Activated CD4-positive, CD25-positive, alpha-beta regulatory T cell treated with anti-CD3 and anti-CD28 coated beads, Interleukin-2, amount 50 U/mL, for 72 hours (primary cell): ENCODE data around the gene LYRM4.

Experiments used
- DNase-seq: peaks from one replicate; pipeline ENCODE4 v3.0.0; 2021

The LYRM4 gene

DNA sequence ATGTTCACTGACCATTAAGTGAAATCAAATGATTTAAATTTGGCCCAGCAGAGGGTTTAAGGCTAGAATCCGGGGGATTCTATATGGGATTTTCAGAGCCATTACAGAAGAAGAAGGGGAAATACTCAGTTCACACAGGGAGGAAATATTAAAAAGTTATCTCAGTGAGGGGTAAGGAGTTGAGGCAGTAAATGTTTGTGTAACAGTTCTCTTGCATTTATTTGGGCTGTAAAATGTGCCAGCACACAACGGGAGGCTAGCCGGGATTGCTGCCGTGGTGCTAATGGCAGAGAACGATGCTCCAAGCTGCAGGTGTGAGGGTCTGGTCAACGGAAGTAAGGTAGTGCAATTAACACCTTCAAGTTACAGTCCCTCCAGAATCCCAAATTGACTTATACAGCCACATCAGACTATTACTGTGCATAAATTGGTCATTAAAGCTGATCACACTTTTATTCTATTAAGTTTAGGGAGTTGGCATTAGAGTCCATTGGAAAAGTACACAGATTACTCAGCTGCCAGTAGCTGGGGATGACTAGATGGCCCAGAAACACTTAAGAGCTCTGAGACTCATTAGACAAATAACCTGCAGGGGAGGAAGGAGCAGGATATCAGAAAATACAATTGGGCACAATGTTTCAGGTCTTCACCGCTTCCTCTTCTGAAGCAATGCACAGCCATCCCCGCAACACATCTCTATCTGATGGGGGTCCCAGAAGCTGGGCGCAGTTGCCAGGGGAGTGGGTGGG lies 144.3 kb downstream of the LYRM4 start:
- no peak for DNase-seq

DNA sequence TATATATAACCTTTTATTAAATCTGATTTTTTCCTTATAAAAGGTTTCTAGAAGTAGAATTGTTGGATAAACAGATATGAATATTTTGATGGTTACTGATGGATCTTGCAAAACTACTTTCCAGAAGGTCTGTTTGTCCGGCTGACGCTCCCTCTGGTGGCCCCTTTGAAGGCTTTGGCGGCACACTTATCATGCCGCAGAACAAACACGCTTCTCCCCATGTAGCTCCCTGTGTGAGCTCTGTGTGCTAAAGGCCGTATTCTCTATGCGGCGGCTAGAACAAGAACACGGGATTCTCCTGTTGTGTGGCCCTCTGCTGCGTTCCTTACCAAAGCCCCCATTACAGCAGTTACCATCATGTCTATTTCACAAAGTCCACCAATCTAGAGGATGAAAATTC lies 145.6 kb downstream of the LYRM4 start:
- DNase-seq, result no peak

DNA sequence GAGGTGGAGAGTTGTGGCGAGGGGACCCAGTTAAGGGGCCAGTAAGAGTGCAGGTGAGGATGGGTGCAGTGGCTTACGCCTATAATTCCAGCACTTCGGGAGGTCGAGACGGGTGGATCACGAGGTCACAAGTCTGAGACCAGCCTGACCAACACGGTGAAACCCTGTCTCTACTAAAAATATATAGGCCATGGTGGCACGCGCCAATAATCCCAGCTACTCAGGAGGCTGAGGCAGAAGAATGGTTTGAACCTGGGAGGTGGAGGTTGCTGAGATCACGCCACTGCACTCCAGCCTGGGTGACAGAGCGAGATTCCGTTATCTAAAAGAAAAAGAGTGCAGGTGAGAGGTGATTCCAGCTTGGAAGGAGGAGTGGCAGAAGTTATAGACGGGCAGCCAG lies 147.7 kb downstream of the LYRM4 start:
- DNase-seq, result no peak

DNA sequence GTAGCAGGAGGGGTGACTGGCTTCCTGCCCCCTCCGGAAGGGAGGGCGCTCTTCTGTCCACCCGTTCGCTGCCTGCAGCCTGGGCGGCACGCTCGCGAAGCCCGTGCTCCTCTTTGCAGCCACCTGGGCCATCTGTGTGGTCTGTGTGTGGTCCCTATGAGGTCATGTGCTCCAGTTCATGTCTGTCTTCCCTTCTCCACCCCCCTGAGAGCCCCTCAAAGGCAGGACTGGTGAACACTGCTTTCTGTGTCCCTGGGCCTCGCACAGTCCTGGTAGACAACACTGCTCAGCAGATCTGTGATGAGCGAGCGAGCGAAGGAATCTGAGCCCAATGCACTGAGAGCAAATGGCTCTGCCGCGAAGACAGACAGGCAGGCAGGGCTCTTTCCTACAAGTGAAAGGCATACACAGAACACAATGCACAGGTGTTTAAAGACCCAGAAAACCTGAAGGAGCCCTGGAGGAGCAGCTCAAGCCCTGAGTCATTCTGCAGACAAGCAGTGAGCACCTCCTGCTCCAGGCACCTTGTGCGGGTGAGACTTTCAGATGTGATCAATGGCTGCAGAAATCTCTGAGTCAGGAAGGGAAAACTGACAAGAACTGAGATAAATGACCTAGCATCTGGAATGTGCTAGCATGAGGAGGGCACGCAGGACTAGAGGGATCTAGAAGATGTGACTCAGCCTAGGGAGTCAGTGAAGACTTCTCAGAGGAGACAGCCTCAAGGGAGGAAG lies 148.5 kb downstream of the LYRM4 start:
- DNase-seq, result no peak

DNA sequence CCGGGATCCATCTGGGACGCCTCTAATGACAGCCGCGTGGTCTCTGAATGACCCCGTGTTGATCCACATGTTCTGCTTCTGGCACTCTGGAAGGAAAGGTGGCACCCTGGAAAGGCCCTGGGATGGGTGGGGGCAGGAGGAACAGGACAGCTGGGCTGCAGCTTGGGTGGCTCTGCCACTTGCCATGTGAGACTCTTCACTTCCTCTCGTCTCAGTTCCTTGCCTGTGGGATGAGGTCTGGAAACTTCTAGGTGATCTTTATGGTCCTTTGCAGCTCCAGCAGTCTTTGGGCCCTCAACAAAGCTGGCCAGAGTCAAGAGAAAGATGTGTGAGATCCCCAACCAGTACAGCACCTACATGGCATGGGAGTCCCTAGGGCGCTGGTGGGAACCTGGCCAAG lies 149.1 kb downstream of the LYRM4 start:
- no peak for DNase-seq

DNA sequence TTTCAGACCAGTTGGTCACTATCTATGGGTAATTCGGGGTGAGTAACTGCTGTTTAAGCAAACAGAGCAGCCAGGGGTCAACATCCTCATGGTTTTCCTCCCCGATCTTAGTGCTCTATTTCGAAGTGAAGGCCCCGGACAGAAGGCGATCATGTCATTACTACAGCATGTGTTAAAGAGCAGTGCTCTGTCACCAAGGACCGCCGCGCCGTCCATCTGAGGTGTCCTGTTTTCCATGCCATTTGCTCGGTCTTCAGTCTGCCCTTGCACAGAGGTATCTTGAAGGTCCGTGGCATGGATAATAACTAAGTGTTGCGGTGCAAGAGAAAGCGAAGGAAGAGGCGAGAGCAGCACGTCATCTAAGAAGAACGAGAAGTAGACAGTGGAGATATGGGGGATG lies 150.5 kb downstream of the LYRM4 start:
- no peak for DNase-seq

DNA sequence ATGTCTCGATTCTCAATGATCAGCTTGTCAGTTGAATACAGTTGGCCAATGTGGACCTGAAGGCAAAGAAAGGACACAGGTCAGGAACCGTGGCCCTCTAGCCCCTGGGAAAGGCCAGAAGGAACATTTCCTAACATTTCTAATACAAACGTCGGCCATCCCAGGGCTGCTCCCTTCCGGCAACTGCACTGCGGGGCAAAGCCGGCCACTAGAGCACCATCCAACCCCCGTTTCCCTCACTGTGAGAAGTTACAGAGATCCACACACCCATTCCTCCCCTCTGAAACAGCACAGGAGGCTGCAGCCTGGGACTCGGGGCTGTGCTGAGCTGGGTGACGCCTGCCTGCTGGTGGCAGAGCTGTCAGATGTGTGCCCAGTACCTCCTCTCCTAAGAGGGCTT lies 151.3 kb downstream of the LYRM4 start:
- DNase-seq, result no peak

DNA sequence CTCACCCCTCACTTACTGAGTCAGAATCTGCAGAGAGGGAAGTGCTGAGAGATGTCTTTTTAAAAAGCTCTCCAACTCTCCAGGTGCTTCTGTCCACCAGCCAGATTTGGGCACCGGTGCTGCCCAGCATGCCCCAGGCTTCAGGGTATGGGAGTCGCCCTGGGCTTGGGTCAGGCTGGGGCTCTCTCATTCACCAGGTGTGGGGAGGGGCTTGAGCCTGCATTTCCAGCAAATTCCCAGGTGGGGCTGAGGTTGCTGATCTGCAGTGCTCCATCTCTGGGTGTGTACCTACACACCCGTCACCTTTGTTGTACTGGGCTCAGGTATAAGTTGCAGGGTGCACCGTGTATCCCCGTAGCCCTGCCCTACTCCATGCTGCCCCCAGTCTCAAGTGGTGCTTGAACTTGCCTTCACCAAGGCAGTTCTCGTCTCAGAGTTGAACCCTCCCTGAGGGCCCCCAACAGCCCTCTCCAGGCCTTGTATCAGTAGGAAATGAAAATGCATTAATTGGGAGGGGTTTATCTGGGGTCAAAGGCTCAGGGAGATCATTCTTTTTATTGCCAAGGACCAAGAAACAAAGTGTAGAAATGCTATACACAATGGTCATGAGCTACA lies 152.1 kb downstream of the LYRM4 start:
- no peak for DNase-seq

DNA sequence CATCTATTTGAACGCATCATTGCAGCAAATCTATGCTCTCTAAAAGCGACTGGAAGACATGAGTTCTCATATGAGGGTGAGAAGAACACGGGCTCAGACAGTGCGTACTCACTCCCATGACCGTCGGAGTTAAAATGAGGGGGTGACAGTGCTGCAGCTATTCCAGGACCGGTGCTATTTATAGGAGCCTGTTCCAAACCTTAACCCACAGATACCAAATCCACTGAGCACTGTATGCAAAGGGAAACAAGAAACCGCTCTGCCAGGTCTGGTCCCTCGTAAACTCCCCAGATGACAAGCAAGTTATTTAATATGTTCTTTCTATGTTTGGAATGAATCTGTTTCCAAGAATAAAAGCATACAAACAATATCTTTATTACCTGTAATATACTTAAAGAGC lies 152.7 kb downstream of the LYRM4 start:
- DNase-seq, result no peak

DNA sequence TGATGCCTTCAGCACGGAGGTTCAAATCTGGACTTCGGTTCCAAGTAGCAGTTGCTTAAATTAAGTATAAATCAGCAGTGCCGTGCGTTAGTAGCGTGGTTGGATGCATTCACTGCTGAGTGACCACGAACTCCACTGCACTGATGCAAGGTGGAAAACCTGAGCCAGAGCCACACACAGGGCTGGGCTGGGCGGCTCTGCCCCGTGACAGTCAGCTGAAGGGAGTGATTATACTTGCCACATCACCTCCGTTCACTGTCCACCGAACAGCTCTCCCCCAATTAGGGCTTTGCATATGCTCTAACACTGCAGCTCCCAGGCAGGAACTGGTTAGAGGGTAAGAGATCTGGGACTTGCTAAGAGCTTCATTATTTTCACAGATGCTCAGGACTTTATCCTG lies 153.4 kb downstream of the LYRM4 start:
- DNase-seq, result no peak

DNA sequence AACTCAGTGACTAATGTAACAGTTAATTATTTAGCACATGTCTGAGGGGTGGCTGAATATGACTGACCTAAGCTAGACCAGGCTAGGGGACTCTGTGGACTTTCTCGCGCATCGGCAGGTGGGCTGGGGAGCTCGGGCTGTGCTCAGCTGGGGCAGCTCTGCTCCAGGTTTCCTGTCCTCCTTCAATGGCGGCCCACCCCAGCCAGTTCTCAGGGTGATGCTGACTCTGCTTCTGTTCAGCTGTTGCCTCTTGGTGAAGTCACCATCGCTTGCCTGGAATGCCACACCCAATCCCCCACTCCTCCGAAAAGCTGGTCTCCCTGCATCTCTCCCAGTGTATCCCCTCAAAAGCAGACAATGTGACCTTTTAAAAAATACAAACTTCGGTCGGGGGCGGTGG lies 155.6 kb downstream of the LYRM4 start:
- DNase-seq, result no peak

DNA sequence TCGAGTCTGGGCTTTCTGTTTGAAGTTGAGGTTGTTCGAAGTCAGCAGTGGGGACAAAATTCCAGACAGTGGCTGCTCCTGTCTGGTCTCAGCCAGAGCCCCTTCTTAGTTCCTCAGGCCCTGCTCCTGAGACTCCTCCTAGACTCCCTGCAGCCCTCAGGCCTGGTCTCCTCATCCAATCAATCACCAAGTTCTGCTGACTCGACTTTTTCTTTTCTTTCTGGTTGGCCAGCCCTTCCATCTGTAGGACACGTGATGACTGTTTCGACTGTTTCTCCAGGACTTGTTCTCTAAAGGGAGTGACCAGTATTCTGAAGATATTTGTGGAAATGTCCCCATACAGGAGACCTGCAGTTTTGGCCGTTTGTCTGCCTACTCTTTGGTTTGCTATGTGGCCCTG lies 156.1 kb downstream of the LYRM4 start:
- no peak for DNase-seq

DNA sequence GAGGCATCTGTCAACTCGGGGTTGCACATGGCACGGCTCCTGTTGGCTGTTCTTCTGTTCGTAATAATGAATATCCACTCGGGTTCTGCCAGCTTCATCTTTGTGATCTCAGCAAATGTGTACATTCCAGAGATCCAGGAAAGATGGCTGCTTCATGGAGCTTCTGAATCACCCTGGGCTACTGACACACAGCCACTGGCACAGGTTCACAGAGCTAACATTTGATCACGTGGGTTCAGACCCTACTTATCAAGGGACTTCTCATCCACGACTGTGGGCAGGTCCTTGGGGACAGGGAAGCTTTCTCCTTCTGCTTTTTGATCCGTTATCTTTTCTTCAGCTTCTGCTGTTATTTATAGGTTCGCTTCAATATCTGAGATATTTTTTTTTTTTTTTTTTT lies 157.5 kb downstream of the LYRM4 start:
- no peak for DNase-seq

DNA sequence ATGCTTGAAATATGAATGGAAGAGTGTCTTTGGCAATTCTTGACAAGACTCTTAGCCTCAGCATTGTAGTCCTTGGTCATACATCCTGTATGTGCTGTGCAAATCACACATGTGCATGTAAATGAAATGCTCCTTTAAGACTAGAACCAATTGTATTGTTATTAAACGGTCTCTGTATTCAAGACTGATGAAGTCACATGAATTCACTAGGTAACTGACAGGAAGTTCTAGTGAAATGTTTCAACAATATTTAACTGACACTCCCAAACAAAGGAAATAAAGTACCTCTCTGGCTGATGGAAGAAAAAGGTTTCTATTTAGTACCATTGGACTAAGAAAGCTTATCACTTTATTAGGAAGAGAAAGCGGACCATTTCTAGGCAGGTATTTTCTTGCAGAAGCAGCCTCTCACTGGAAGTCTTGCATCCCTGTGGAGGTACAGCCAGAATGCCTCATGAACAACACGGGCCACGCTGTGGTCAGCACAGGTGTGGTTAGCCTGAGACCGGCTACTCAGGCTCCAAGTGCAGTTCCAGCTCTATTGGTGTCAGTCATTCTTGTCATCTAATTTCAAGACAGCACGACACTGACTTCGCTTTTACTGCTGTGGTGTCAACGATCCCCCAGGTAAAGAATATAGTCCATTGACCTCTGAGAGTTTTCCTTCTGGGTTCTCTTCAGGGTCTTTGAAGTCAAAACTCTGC lies 158.3 kb downstream of the LYRM4 start:
- no peak for DNase-seq

DNA sequence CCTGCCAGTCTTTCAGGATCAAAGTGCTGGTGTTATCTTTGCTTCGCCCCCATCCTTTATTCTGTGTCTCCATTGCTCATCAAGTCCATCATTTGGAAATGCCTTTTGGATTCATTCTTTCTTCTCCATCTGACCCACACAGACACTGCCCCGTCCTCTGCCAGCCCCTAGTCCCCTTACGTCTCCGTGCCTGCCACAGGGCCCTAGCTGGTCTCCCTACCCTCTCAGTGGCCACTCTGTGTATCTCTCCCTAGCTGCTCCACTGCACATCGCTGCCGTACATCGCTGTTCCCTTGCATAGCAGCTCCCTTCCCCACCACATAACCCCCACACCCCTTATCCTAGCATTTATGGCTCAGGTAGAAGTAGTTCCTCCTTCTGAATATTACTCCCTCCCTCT lies 159.9 kb downstream of the LYRM4 start:
- DNase-seq, result no peak

DNA sequence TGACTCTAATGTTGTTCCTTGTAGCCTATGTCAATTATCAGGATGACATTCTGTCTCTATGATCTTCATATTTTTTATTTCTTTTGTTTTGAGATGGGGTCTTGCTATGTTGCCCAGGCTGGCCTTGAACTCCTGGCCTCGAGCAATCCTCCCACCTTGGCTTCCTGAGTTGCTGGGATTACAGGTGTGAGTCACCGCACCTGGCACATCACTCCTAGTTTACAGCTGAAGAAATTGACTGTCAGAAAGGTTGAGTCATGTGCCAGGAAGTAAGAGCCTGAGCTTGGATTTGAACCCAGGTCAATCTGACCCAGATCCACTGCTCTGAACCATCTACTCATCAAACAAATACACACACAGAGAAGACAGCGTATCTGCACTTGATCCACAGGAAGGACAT lies 161.2 kb downstream of the LYRM4 start:
- DNase-seq, result no peak

DNA sequence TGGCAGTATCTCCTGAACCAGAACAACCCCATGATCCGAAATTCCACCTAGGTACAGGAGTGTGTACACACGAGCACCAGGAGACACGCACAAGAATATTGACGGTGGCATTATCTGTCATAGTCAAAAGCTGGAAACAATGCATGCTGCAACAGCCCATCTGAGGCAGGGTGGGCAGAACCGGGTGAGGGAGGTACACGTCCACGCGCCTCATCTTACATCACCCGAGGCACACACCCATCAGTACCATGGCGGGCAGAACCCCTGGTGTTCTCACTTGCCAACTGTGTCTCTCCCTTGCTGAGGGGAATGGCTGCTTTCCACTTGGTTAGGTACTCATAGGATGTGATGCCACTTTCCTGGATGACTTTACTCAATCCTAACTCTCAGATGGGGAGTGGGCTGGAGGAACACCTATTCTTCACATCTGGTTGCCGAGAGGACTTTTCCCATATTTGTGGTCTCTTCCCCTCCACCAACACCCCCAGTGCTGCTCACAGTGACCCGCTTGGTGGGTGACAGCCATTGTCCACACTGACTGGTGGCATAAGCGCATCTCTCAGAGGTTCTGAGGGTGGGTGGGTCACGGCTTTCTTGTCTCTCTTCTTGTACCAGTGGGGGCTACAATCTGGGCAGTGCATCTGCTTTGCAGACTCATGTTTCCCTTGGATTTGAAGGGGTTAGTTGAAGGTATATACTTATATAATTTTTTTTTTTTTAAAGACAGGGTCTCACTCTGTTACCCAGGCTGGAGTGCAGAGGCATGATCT lies 162.1 kb downstream of the LYRM4 start:
- no peak for DNase-seq

DNA sequence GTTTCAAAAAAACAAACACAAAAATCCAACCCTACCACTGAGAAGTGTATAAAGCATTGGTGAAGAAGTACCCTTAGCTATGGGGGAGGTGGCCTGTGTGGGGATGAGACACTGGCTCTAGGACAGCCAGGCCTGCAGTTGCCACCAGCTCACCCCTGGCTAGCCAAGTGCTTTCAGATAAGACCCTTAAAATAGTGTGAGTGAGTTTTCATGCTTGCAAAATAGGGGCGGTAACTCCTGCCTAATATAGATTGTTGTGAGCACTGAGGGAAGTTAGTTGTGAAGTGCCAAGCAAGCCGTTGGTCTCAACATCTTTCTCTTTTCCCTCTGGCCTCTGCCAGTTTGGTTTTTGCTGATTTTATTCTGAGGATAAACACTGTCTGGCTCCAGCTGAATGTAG lies 164.3 kb downstream of the LYRM4 start:
- no peak for DNase-seq

DNA sequence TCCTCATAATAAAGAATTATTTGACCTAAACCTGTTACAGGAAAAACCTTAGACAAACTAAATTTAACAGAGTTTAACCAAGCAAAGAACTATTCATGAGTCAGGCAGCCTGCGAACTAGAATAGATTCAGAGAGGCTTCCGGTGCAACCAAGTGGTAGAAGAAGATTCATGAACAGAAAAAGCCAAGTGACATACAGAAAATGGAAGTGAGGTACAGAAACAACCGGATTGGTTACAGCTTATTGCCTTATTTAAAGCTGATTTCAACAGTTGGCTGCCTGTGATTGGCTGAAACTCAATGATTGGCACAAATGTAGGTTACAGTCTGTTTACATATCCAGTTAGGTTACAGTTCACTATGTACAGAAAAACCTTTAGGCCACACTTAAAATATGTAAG lies 165.5 kb downstream of the LYRM4 start:
- DNase-seq, result no peak

DNA sequence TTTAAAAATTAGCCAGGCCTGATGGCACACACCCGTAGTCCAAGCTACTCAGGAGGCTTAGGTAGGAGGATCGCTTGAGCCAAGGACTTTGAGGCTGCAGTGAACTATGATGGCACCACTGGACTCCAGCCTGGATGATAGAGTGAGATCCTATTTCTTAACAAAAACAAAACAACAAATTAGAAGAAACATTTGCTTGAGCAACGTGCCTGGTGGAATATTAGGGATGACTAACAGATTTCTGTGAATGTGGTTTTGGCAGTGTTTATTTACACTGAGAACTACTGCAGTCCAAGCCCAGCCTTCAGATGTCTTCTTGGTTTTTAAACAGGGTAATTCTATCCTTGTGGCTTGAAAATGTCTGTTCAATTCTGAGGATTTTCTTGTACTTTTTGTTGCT lies 166.4 kb downstream of the LYRM4 start:
- no peak for DNase-seq

DNA sequence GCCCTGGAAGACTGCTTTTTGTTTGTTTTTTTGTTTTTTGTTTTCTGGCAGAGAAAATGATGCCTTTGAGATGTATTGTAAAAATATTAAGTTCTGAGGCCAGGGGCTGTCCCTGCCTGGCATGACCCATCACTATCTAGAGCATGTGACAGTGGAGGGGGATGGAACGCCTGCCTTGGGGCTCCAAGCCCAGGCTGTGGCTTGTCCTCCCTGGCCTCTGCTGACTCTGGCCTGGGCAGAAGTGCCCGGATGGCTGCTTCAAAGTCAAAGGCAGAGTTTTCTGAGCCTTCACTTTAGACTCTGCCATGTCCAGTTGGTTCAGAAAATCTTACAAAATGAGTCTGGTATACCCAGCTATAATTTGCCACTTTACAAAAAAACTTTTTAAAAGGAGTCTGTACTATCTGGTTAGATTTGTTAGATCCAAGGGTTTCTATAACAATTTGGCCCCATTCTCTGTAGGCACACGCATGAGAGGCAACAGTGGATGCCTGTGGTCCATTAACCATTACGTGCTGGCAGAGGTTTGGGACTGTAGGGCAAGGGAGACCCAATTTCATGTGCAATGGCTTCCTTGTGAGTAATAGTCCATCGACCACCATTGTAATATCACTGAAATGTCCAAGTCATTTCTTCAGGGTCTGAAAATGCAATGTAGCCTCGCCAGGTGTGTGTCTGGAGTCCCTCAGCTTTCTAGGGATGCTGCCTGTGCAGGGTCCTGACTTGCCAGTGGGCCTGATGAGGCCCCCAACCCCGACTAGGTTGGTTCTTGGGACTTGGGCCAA lies 167.3 kb downstream of the LYRM4 start:
- DNase-seq, result no peak
